Endothelial cell of umbilical vein (primary cell): Measurements from ENCODE around the gene VDAC2. TPM values are rescaled to one million over a fixed set of nuclear protein-coding genes. Genes with fewer than 3 reads are reported as not detected.

Source experiments
- BruUV-seq: library from RNA; stranded (reverse); fragments of 400-500 nt; replicated peaks from 2 replicates; lab custom pipeline; 2021; lab: Mats Ljungman, UMichigan
- CTCF ChIA-PET: fragments of 300-600, 350-600 bp; sonication (Branson Sonifier 250); formaldehyde crosslinking; loops from one replicate; lab custom pipeline; 2021; ENCODE audit warnings: antibody characterized with exemption, inconsistent platforms; lab: Charles Lee
- POLR2A ChIA-PET: fragments of 300-600, 350-600 bp; sonication (Branson Sonifier 250); formaldehyde crosslinking; loops from one replicate; lab custom pipeline; 2021; ENCODE audit warnings: antibody characterized with exemption, inconsistent platforms; lab: Charles Lee
- DNase-seq: peaks from one replicate; pipeline ENCODE4 v3.0.0-alpha.2; 2011; ENCODE audit warnings: low read depth, low spot score
- FAIRE-seq: peaks from 2 replicates; lab custom pipeline; 2011; peaks lifted over from hg19 to GRCh38; lab: Jason Lieb, UNC
- H2AFZ ChIP-seq: 2 replicates; pipeline ENCODE4 v1.6.0; 2012; ENCODE audit warnings: low read depth, low read length, control low read depth, inconsistent platforms
- H3K27ac ChIP-seq: 2 replicates; pipeline ENCODE4 v1.5.1; 2011; ENCODE audit warnings: low read depth, mild to moderate bottlenecking, control low read depth, low read length, moderate library complexity; ENCODE audit not compliant: insufficient read depth
- H3K27me3 ChIP-seq, 2 experiments: 2 replicates each; pipeline versions ENCODE4 v1.6.0 to v1.6.1; 2011; ENCODE audit warnings: low read length in 2 of 2, mixed read lengths in 1 of 2; ENCODE audit not compliant: control insufficient read depth in 2 of 2, insufficient read depth in 2 of 2
- H3K36me3 ChIP-seq, 2 experiments: 2 replicates in 1 of 2; 3 replicates in 1 of 2; pipeline ENCODE4 v1.5.1; 2011; ENCODE audit warnings: low read length in 2 of 2, mild to moderate bottlenecking in 1 of 2, moderate library complexity in 1 of 2; ENCODE audit not compliant: control insufficient read depth in 2 of 2, insufficient read depth in 2 of 2; ENCODE audit errors: extremely low read depth in 1 of 2
- H3K4me1 ChIP-seq: 3 replicates; pipeline ENCODE4 v1.5.1; 2011; ENCODE audit warnings: mild to moderate bottlenecking, low read length; ENCODE audit not compliant: control insufficient read depth, insufficient read depth; ENCODE audit errors: extremely low read depth
- H3K4me2 ChIP-seq: 2 replicates; pipeline ENCODE4 v1.6.1; 2011; ENCODE audit warnings: low read length, control low read depth, mixed read lengths; ENCODE audit not compliant: insufficient read depth
- H3K4me3 ChIP-seq, 3 experiments: fragments of 200-600 bp in 1 of 3; sonication (generic), shearing (Covaris generic) in 1 of 3; replicated peaks in 1 of 3; 2 replicates each; pipeline ENCODE4 v1.5.1; 2011 to 2016; ENCODE audit warnings: control low read depth in 3 of 3, low read length in 3 of 3, mild to moderate bottlenecking in 2 of 3, inconsistent platforms in 1 of 3, low read depth in 1 of 3, moderate library complexity in 1 of 3; ENCODE audit not compliant: insufficient read depth in 1 of 3
- H3K79me2 ChIP-seq: 2 replicates; pipeline ENCODE4 v1.6.0; 2012; ENCODE audit warnings: low read length, inconsistent platforms; ENCODE audit not compliant: control insufficient read depth, insufficient read depth
- H3K9ac ChIP-seq: replicated peaks from 2 replicates; pipeline ENCODE3; 2011; ENCODE audit warnings: low read length, control low read depth; ENCODE audit not compliant: insufficient read depth; ENCODE audit errors: extremely low read depth
- H3K9me1 ChIP-seq: replicated peaks from 3 replicates; pipeline ENCODE4 v1.6.0; 2011; ENCODE audit warnings: mild to moderate bottlenecking, low read length; ENCODE audit not compliant: control insufficient read depth, insufficient read depth; ENCODE audit errors: extremely low read depth
- H3K9me3 ChIP-seq: replicated peaks from 2 replicates; pipeline ENCODE4 v1.5.1; 2012; ENCODE audit warnings: low read length, inconsistent platforms; ENCODE audit not compliant: control insufficient read depth, insufficient read depth
- H4K20me1 ChIP-seq: replicated peaks from 2 replicates; pipeline ENCODE3; 2011; ENCODE audit warnings: mild to moderate bottlenecking, low read length; ENCODE audit not compliant: control insufficient read depth, insufficient read depth; ENCODE audit errors: extremely low read depth
- CTCF ChIP-seq, 2 donors: IDR thresholded peaks; 1 replicate in 1 of 2; 2 replicates in 1 of 2; pipeline ENCODE4 v1.5.1; 2011; ENCODE audit warnings: low read length in 2 of 2, mild to moderate bottlenecking in 2 of 2, moderate library complexity in 2 of 2, control low read depth in 1 of 2, inconsistent platforms in 1 of 2, low read depth in 1 of 2; ENCODE audit not compliant: insufficient read depth in 1 of 2; ENCODE audit errors: extremely low read depth in 1 of 2
- EZH2 ChIP-seq: IDR thresholded peaks from 2 replicates; pipeline ENCODE4 v1.6.1; 2012; ENCODE audit warnings: borderline replicate concordance, low read depth, mild to moderate bottlenecking, moderate library complexity, low read length, inconsistent platforms; ENCODE audit not compliant: severe bottlenecking
- FOS ChIP-seq: IDR thresholded peaks from 2 replicates; pipeline ENCODE4 v1.6.1; 2011; ENCODE audit warnings: mild to moderate bottlenecking, low read length, moderate library complexity, borderline replicate concordance; ENCODE audit not compliant: insufficient read depth
- GATA2 ChIP-seq: IDR thresholded peaks from 2 replicates; pipeline ENCODE4 v1.7.0; 2011; ENCODE audit warnings: low read depth, mild to moderate bottlenecking, moderate library complexity, mixed read lengths, low read length; ENCODE audit not compliant: insufficient read length, insufficient read depth
- JUN ChIP-seq: IDR thresholded peaks from 2 replicates; pipeline ENCODE4 v1.6.1; 2011; ENCODE audit warnings: borderline replicate concordance, low read depth; ENCODE audit not compliant: insufficient read length, insufficient read depth
- MYC ChIP-seq: IDR thresholded peaks from one replicate; pipeline ENCODE4 v1.6.1; 2011; ENCODE audit warnings: mild to moderate bottlenecking, low read depth, low read length
- POLR2A ChIP-seq: IDR thresholded peaks from 2 replicates; pipeline ENCODE4 v1.6.1; 2012; ENCODE audit warnings: low read depth, mild to moderate bottlenecking, control low read depth, low read length
- POLR2AphosphoS5 ChIP-seq: IDR thresholded peaks from 2 replicates; pipeline ENCODE4 v1.6.1; 2012; ENCODE audit warnings: low read depth, mild to moderate bottlenecking, control low read depth, low read length, moderate library complexity; ENCODE audit not compliant: insufficient read depth
- dilution Hi-C: fragments of 300-500 bp; cut with MboI; formaldehyde crosslinking; loops from one replicate; pipeline ENCODE4 v1.15.0; 2019; ENCODE audit warnings: low sequenced_read_pairs; ENCODE audit not compliant: extremely low pct_ligation_motif_present
- intact Hi-C: fragments of 100-400 bp; cut with micrococcal nuclease; formaldehyde crosslinking; loops from one replicate; pipeline ENCODE4 v1.10.0; 2022
- polyA plus RNA-seq, 4 experiments: library from polyadenylated mRNA; depleted of rRNA in 3 of 4; stranded (reverse) in 3 of 4; unstranded in 1 of 4; fragments of >200 nt; gene quantifications; 2 replicates each; pipeline versions ENCODE4 v1.2.1 to v1.2.3, GENCODE V29; 2011 to 2012; ENCODE audit warnings: missing spikeins in 1 of 4
- total RNA-seq: library from RNA; stranded (reverse); gene quantifications from 2 replicates; pipeline ENCODE4 v1.2.3, GENCODE V29; 2021
- TF ChIP-seq, protein P1 (sequence below): IDR thresholded peaks from 2 replicates; pipeline ENCODE4 v1.6.1; 2011; ENCODE audit not compliant: insufficient read depth, insufficient read length

The VDAC2 gene
- total and polyA plus RNA-seq, 2 donors (not counting 3 experiments of a cell fraction or from before 2014, with no cell fraction given): 89.3 to 222 TPM

DNA sequence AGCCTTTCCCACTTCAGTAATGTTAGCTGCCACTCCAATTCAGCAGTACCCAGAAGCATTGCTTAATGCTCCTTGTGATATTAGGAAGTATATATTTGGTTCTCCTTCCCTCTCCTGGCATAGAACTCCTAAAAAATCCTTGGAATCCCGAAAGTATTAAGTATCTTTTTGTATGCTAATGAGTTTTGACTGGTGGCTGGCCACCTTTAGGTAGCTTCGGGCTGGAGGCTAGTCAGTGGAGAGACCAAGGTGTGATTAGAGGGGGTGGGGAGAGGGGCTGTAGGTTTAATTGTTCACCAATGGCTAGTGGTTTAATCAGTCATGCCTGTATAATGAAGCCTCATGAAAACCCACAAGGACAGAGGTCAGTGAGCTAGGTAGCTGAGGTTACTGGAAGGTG lies 12.9 kb downstream of the VDAC2 start:
- POLR2A ChIA-PET: interaction anchor here (1.2 kb wide), 1 partner anchor 11 kb away, joined by 4 read pairs; no protein-coding TSS in a partner anchor
- intact Hi-C loops: no loop called here

GRCh38 chr10:75226095-75226494 lies 15.5 kb downstream of the VDAC2 start:
- FAIRE-seq (no peak), DNase-seq (peak; percentile 21)
- no peak overlapping the region for H2AFZ ChIP-seq
- H4K20me1 ChIP-seq: no peaks in the 10 kb centered on the region
- peak overlapping the region; percentile 93 for H3K27ac ChIP-seq
- H3K79me2 ChIP-seq: peaks cover 63% of the 10 kb centered on the region
- H3K9me1 ChIP-seq: no peaks in the 10 kb centered on the region
- POLR2A ChIA-PET: interaction anchor here (1.0 to 2.0 kb wide), 3 partner anchors 8 to 15 kb away, joined by 4 to 23 read pairs (median 6); partner anchors contain the start of gene VDAC2
- H3K4me2 ChIP-seq: peak overlapping the region; percentile 54
- H3K9ac ChIP-seq: peak overlapping the region; percentile 77
- BruUV-seq: TSS peak; percentile 23
- no peak overlapping the region for H3K4me3 ChIP-seq
- peaks cover 59% of the 10 kb centered on the region for H3K4me1 ChIP-seq
- peaks cover 18% of the 10 kb centered on the region in 2 experiments for H3K36me3 ChIP-seq
- no peak for TF ChIP-seq FOS
- no peak for TF ChIP-seq JUN
- no peak for TF ChIP-seq POLR2AphosphoS5
- TF ChIP-seq GATA2: no peak
- TF ChIP-seq, protein P1, sequence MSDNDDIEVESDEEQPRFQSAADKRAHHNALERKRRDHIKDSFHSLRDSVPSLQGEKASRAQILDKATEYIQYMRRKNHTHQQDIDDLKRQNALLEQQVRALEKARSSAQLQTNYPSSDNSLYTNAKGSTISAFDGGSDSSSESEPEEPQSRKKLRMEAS: no peak
- no peak for TF ChIP-seq MYC
- TF ChIP-seq POLR2A: no peak
- no peak for TF ChIP-seq EZH2
- no peak for TF ChIP-seq CTCF (IDR thresholded peaks at IDR 0.05; ENCODE audit: extremely low read depth in 1 of 2, insufficient read depth in 1 of 2, low read depth in 1 of 2, low read length in 2 of 2)
- dilution Hi-C loops: no loop called here
- CTCF ChIA-PET: interaction anchor here (1.1 to 3.8 kb wide), 7 partner anchors 9 to 992 kb away, joined by 3 to 22 read pairs (median 5); partner anchors contain the start of genes COMTD1 and VDAC2
- intact Hi-C loops: loop anchor here (5.0 kb wide), 2 partner anchors 99 to 399 kb away; partner anchors contain the start of gene KAT6B
- no peaks in the 10 kb centered on the region for H3K9me3 ChIP-seq
- no peaks in the 10 kb centered on the region for H3K27me3 ChIP-seq

More for the DNA sequence above, 12.9 kb downstream of the VDAC2 start:
- no peak overlapping the region for H3K4me2 ChIP-seq
- no peak for DNase-seq
- H3K79me2 ChIP-seq: peaks cover 73% of the 10 kb centered on the region
- H3K4me3 ChIP-seq: no peak overlapping the region
- H2AFZ ChIP-seq: no peak overlapping the region
- H3K9me1 ChIP-seq: no peaks in the 10 kb centered on the region
- H3K27ac ChIP-seq: peak overlapping the region; percentile 12
- BruUV-seq: no TSS peak
- dilution Hi-C loops: no loop called here
- TF ChIP-seq GATA2: no peak
- no peak for TF ChIP-seq POLR2A
- no peak for FAIRE-seq
- H3K36me3 ChIP-seq: peaks cover 26 to 28% of the 10 kb centered on the region in 2 experiments
- no peak overlapping the region for H3K9ac ChIP-seq
- H3K4me1 ChIP-seq: peaks cover 40% of the 10 kb centered on the region
- no peaks in the 10 kb centered on the region for H3K9me3 ChIP-seq
- H4K20me1 ChIP-seq: no peaks in the 10 kb centered on the region
- CTCF ChIA-PET: interaction anchor here (0.7 to 3.8 kb wide), 5 partner anchors 11 to 36 kb away, joined by 3 to 22 read pairs (median 11); partner anchors contain the start of genes COMTD1 and VDAC2
- no peaks in the 10 kb centered on the region for H3K27me3 ChIP-seq
